Testis (tissue), 3 donors: ENCODE data around the gene ITGAE. TPM values are rescaled to one million over a fixed set of nuclear protein-coding genes. Genes with fewer than 3 reads are reported as not detected.

ENCODE experiments used
- DNase-seq: peaks from one replicate; pipeline ENCODE4 v3.0.0-alpha.2; 2019
- H3K27ac ChIP-seq, 2 donors: fragments of 200-600 bp; sonication (generic); one replicate each; pipeline ENCODE4 v1.5.1; 2019
- H3K27me3 ChIP-seq: fragments of 200-600 bp; sonication (generic); one replicate; pipeline ENCODE4 v1.5.1; 2019
- H3K36me3 ChIP-seq: fragments of 200-600 bp; sonication (generic); one replicate; pipeline ENCODE4 v1.5.1; 2017; ENCODE audit warnings: low read depth; ENCODE audit errors: missing control alignments
- H3K4me1 ChIP-seq: fragments of 200-600 bp; sonication (generic); one replicate; pipeline ENCODE4 v1.5.1; 2019
- H3K4me3 ChIP-seq, 2 donors: fragments of 200-600 bp; sonication (generic); one replicate each; pipeline ENCODE4 v1.5.1; 2017 to 2019
- H3K9me3 ChIP-seq: fragments of 200-600 bp; sonication (generic); one replicate; pipeline ENCODE4 v1.5.1; 2017
- POLR2A ChIP-seq: fragments of 450-650 bp; IDR thresholded peaks from one replicate; pipeline ENCODE4 v1.6.1; 2017; ENCODE audit warnings: antibody characterized with exemption, mild to moderate bottlenecking, moderate library complexity
- WGBS, 2 donors: methylation state at CpG; one replicate each; pipeline ENCODE4 v1.1.5; 2018; 5-methylcytosine and 5-hydroxymethylcytosine counted together
- intact Hi-C: fragments of 100-400 bp; cut with DNase I; formaldehyde crosslinking; loops from one replicate; pipeline ENCODE4 v1.15.1; 2023; ENCODE audit warnings: low total_unique reads
- polyA plus RNA-seq: library from polyadenylated mRNA; stranded (reverse); fragments of 350-450 nt; fragmentation: Illumina TruSeq; extraction: RNeasy Lipid Tissue Mini Kit (QIAGEN cat#74804); gene quantifications from one replicate; pipeline ENCODE4 v1.2.3, GENCODE V29; 2014; ENCODE audit warnings: low read depth, low replicate concordance; ENCODE audit not compliant: insufficient read depth
- total RNA-seq, 2 donors: library from RNA; depleted of rRNA; stranded (reverse); fragments of >200 nt; gene quantifications; one replicate each; pipeline ENCODE4 v1.2.3, GENCODE V29; 2016
- TF ChIP-seq, protein P1 (sequence below), 3 experiments: fragments of 450-650 bp in 2 of 3; fragments of 200-600 bp in 1 of 3; sonication (generic) in 1 of 3; IDR thresholded peaks; one replicate each; pipeline ENCODE4 v1.5.1; 2016 to 2019; ENCODE audit warnings: antibody characterized with exemption in 3 of 3, mild to moderate bottlenecking in 2 of 3, moderate library complexity in 1 of 3

The ITGAE gene
- total and polyA plus RNA-seq, 3 donors from 2014 or later: 13.1 to 46.7 (median 16.1) TPM

DNA sequence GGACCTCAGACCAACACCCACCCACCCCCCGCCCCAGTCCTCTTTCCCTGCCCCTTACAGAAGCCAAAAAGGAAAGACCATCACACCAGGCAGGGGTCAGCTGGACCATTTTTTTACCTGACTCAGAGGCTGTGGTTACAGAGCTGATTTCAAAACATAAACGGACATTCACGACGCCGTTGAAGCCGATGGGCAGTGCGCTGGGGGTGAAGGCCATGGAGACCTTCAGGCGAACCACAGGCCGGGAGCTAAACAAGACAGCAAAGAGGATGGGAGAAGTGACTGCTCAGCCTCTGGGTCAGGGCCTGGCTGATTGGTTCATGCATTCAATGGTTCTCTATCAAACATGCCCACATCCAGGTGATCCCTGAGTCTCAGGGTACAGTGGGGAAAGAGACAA is 53.2 kb downstream of the ITGAE start:
- WGBS, 2 donors: 76 to 81% methylated on average over 9 of the region's 9 CpGs
- no peak for TF ChIP-seq POLR2A
- TF ChIP-seq, protein P1, sequence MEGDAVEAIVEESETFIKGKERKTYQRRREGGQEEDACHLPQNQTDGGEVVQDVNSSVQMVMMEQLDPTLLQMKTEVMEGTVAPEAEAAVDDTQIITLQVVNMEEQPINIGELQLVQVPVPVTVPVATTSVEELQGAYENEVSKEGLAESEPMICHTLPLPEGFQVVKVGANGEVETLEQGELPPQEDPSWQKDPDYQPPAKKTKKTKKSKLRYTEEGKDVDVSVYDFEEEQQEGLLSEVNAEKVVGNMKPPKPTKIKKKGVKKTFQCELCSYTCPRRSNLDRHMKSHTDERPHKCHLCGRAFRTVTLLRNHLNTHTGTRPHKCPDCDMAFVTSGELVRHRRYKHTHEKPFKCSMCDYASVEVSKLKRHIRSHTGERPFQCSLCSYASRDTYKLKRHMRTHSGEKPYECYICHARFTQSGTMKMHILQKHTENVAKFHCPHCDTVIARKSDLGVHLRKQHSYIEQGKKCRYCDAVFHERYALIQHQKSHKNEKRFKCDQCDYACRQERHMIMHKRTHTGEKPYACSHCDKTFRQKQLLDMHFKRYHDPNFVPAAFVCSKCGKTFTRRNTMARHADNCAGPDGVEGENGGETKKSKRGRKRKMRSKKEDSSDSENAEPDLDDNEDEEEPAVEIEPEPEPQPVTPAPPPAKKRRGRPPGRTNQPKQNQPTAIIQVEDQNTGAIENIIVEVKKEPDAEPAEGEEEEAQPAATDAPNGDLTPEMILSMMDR (IDR thresholded peaks at IDR 0.05): no peak
- intact Hi-C loops: no loop called here
- no peak overlapping the region for H3K27ac ChIP-seq
- H3K4me3 ChIP-seq: no peak overlapping the region
- DNase-seq: no peak
- no peaks in the 10 kb centered on the region for H3K4me1 ChIP-seq
- no peaks in the 10 kb centered on the region for H3K9me3 ChIP-seq
- H3K36me3 ChIP-seq: no peaks in the 10 kb centered on the region
- H3K27me3 ChIP-seq: no peaks in the 10 kb centered on the region

DNA sequence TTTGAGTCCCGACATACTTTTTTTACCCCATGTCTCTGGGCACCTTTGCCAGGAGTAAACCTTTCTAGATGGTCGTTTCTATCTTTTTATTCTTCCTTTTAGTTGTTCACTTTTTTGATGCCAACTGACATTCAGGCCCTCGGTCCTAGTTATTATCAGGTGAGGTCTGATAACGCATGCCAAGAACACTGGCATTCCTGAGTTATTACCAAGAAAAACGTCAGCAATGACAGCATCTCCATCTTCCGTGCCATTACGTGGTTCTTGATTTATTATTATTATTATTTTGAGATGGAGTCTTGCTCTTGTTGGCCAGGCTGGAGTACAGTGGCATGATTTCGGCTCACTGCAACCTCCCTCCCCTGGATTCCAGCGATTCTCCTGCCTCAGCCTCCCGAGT is 55.9 kb downstream of the ITGAE start:
- H3K4me1 ChIP-seq: no peaks in the 10 kb centered on the region
- no peak for DNase-seq
- intact Hi-C loops: no loop called here
- TF ChIP-seq POLR2A: no peak
- TF ChIP-seq, protein P1 (IDR thresholded peaks at IDR 0.05): no peak
- no peak overlapping the region for H3K4me3 ChIP-seq
- 83 to 89% methylated on average over 10 of the region's 10 CpGs for WGBS, 2 donors
- H3K27ac ChIP-seq: no peak overlapping the region
- no peaks in the 10 kb centered on the region for H3K9me3 ChIP-seq
- no peaks in the 10 kb centered on the region for H3K36me3 ChIP-seq
- H3K27me3 ChIP-seq: no peaks in the 10 kb centered on the region

DNA sequence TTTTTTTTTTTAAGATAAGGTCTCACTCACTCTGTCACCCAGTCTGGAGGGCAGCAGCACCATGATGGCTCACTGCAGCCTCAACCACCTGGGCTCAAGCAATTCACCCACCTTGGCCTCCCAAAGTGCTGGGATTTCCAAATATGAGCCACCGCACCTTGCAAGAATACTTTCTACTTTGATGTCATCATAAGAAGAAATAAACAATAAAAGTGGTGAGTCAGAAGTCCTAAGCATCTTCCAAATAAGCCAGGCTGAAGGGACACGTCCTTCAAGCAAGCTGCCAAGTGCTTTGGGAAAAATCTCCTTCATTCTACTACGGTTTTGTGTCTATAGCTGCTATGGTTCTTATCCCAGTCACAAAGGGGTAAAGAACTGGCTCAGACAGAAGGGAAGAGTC is 57.0 kb downstream of the ITGAE start:
- Histone ChIP-seq H3K27ac (no peak overlapping the region), H3K27me3 (no peaks in the 10 kb centered on the region), H3K36me3 (no peaks in the 10 kb centered on the region), H3K4me1 (no peaks in the 10 kb centered on the region), H3K9me3 (no peaks in the 10 kb centered on the region), H3K4me3 (no peak overlapping the region)
- no peak for DNase-seq
- intact Hi-C loops: no loop called here
- TF ChIP-seq POLR2A: no peak
- TF ChIP-seq, protein P1 (IDR thresholded peaks at IDR 0.05): no peak
- 78% methylated on average over 3 of the region's 3 CpGs for WGBS, 2 donors

DNA sequence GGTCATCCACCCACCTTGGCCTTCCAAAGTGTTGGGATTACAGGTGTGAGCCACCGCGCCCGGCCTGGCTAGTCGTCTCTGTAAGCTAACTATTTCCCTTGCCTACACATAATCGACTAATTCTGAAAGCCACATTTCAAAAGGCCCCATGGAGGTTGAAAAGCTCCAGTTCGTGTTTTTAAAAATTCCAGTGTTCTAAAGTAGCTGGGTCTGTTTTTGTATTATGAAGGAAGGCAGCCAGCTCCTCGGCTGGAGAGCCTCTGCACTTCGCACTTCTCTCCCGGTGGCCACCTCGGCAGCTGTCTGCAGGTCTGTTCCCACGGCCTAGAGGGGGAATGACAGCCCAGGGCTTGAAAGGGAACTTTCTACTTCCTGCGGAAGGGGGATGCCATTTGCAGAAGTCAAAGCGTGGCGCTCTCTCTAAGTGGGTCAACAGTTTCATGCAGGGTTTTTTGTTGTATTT is 60.3 kb downstream of the ITGAE start:
- 70 to 75% methylated on average over 14 of the region's 14 CpGs for WGBS, 2 donors
- intact Hi-C loops: no loop called here

More for the DNA sequence above, 60.3 kb downstream of the ITGAE start:
- H3K4me1 ChIP-seq: peaks cover 16% of the 10 kb centered on the region
- H3K9me3 ChIP-seq: no peaks in the 10 kb centered on the region
- TF ChIP-seq, protein P1 (IDR thresholded peaks at IDR 0.05): no peak
- TF ChIP-seq POLR2A: no peak
- no peak overlapping the region for H3K27ac ChIP-seq
- DNase-seq: no peak
- no peaks in the 10 kb centered on the region for H3K27me3 ChIP-seq
- no peaks in the 10 kb centered on the region for H3K36me3 ChIP-seq
- no peak overlapping the region for H3K4me3 ChIP-seq
